NOMO-1 treated with dmso at 0.1 percent for 144 hours (cell line): ENCODE data around the gene CTBP2.
"Not testable (repeated sequence)": the region's sequence is repeated elsewhere in the genome, so short reads cannot be mapped to it uniquely, and the experiment has no call there.

Experiments used
- DNase-seq: peaks from one replicate; lab custom pipeline; 2025; ENCODE audit not compliant: unreplicated experiment; lab: John Stamatoyannopoulos, UW

The CTBP2 gene

DNA sequence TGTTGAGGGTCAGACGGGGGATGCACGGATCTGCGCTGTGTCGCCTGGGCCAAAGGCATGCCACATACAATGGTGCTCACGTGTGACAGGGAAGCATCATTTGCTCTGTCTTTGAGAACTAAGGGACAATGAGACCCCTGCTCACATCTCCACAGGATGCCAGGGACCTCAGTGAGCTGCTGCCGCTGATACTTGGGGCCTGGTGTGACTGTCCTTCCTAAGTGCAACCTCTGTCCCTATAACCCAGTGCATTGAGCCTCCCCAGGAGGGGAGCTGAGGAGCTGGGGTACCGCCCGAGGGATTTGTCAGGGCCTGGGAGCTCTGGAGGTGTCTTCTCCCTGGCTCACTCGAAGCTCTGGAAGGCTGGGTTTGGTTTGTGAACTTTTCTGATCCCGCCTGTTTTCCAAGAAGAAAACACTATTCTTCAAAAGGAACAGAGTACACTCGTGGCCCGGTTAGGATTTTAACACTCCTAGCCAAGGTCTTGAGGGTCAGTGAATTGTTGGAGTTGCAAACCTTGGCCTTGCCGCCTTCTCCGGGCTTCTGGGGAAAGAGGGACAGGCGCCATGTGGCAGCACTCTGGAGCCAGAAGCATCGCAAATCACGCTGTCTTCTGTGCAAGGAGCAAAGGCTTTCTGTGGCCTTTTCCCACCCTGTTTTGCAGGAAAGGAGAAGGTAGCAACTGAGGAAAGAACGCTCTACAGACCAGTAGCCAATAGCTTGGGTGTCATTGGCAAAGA lies 26.2 kb upstream of the CTBP2 start:
- no peak for DNase-seq

DNA sequence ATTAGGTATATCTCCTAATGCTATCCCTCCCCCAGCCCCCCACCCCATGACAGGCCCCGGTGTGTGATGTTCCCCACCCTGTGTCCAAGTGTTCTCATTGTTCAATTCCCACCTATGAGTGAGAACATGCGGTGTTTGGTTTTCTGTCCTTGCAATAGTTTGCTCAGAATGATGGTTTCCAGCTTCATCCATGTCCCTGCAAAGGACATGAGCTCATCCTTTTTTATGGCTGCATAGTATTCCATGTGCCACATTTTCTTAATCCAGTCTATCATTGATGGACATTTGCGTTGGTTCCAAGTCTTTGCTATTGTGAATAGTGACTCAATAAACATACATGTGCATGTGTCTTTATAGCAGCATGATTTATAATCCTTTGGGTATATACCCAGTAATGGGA lies 18.7 kb upstream of the CTBP2 start:
- DNase-seq = not testable (repeated sequence)

DNA sequence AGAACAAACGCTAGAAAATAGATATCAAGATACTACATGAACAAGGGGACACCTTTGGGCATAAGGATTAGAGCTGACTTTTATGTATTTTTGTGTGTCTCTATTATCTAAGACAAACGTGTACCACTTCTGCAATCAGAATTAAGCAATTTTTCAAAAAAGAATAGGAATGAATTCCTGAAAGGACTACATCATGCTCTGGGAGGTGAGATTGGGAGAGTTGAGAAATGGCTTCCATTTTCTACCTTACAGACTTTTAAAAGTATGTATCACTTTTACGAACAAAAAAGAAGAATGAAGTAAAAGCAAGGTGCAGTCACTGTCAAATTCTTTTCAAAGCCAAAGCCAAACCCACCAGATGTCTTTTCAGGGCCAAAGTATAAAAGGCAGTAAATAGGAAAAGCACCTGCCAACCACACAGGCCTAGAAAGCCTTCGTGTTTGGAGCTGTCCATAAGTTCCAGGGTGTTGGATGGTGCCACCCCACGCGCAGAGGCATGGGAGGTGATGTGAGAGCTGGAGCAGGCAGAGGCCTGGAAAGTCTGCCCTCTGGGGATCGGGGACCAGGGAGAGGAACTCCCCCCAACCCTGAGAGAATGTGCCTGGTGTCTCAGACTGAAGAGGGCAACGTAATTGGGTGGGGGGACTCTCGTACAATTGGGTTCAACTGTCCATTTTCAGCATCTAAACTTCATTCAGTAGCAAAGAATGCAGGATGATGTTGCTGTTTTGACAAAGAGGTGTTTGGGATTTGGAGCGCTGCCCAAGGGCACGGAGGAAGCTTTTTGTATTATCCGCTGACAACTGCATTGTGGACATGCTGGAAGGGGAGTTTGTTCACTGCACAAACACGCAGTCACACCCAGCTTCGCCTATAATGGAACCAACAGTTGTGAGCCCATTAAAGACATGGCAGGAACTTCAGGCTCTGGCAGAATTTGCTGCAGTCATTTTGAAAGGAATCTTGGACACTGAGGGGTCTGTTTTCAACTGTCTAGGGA lies 17.6 kb upstream of the CTBP2 start:
- DNase-seq = no peak

DNA sequence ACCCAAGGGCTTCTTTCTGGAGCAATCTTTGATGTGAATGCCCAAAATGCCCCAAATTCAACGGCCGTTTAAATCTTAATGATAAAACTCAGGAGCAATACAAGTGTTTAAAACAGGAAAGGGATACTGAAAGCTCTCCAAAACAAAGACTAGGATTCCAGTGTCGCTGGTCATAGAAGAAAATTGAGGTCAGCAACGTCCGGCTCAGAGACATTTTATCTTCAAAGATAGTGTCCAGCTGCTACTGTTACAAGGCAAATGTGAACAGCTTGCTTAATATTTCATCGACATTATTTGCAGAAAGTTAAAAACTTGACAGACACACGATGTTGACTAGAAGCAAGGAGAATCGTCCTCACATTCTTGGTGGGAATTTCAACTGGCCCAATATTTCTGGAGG lies 15.4 kb upstream of the CTBP2 start:
- DNase-seq = no peak

DNA sequence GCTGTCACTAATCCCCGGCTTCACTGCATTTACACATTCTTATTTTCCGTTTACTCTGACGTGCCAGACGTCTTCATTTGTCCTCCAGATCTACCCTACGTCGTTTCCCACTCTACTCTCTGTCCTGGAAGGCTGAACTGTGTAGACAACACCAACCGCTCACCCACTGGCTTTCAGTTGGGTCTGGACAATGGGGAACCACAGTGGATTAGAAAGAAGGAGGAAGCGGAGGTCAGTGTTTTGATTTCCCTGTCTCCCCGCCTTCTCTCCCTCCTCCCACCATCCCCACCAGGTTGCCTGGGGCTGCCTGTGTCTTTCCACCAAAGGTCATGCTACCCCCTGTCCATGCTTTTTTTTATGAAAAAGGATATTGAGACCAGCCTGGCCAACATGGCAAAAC lies 14.0 kb upstream of the CTBP2 start:
- DNase-seq = no peak

DNA sequence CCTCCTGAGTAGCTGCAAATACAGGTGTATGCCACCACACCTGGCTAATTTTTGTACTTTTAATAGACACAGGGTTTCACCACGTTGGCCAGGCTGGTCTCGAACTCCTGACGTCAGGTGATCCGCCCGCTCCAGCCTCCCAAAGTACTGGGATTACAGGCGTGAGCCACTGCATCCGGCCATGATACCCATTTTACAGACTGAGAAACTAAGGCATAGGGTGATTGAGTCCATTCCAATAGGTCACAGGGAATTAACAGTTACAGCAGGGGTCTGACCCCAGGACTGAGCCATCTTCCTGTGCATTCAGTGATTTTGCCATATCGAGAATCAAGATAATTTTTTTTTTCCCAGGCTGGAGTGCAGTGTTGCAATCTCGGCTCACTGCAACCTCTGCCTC lies 12.3 kb upstream of the CTBP2 start:
- DNase-seq = no peak

DNA sequence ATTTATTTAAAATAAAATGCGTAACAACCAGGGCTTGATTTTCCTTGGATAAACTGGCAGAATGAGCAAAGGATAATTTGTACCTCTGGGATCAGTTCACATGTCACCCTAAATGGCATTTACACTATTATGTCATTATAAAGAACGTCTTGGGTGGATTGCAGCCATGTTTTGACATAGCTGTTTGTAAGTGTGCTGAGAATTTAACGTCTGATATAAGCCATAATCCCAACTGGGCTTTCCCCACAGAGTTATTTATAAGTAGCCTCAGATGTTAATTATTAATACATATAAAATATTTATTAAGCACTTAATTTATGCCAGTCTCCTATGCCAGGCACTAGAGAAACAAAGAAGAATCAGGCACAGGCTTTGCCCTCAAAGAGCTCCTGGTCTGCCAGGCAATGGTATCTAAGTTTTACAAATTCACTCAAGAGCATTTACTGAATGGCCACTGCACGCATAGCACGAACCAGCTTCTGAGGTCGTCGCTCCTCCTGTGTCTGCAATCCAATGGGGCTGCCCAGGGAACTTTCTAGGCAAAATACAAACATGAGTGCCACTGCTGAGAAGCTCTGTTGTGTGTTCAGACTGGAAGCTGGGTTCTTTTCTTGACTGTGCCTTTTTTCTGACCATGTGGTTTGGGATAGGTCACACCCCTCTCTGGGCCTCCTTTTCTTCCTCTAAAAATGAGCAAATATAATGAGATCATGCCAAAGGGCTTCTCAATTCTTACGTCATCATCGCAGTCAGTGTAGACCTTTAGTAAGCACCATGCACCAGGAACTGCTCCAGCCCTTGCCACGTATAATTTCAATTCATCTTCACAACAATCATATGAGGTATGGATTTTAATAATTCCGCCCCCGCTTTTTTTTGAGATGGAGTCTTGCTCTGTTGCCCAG lies 11.3 kb upstream of the CTBP2 start:
- no peak for DNase-seq

DNA sequence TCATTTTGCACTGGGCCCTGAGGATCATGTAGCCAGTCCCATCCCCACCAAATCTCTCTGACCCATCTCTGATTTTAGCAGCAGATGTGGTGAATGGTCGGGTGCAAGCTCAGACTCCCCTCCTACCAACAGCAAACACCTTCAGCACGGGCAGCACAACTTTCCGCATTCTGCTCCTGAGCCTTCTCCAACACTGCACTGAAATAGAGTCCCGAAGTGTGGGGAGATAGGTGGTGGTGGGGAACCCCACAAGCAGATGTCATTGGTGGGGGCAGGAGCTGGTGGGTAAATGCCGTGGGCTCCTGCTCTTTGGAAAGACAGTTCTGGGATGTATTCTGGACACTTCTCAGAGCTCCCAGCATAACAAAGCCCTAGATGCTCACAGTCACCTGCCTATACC lies 9.6 kb upstream of the CTBP2 start:
- DNase-seq = no peak

DNA sequence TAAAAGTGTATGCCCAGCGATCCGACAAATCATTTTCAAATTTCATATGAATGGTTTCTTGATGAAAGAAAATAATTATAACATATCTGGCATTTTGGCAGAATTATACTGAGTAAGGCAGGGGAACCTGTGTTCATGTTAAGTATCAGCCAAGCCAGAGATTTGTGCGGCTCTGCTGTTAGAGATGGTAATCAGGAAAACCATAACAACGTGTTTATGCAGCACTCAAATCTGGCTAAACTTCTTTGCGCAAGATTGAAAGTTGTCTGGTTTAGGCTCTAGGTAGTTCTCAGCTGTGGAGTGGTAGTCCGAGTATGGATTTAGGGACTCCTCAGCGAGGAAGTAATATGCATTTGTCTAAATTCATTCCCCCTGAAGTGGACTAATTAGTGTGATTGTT lies 8.9 kb upstream of the CTBP2 start:
- no peak for DNase-seq

DNA sequence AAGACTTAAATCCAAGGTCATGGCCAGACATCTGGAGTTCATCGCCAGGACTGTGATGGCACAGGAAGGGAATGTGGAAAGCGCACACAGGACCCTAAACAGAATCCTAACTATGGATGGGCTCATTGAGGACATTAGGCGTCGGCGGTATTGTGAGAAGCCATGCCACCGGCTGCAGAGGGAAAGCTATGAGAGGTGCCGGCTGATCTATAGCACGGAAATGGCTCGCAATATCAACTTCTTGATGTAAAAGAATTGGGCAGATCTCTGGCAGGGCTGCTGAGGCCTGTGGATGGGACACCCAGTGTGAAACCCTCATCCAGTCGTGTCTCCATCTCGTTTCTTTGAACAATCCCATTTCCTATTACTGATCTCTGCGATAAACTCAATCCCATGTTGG lies 6.3 kb upstream of the CTBP2 start:
- no peak for DNase-seq

DNA sequence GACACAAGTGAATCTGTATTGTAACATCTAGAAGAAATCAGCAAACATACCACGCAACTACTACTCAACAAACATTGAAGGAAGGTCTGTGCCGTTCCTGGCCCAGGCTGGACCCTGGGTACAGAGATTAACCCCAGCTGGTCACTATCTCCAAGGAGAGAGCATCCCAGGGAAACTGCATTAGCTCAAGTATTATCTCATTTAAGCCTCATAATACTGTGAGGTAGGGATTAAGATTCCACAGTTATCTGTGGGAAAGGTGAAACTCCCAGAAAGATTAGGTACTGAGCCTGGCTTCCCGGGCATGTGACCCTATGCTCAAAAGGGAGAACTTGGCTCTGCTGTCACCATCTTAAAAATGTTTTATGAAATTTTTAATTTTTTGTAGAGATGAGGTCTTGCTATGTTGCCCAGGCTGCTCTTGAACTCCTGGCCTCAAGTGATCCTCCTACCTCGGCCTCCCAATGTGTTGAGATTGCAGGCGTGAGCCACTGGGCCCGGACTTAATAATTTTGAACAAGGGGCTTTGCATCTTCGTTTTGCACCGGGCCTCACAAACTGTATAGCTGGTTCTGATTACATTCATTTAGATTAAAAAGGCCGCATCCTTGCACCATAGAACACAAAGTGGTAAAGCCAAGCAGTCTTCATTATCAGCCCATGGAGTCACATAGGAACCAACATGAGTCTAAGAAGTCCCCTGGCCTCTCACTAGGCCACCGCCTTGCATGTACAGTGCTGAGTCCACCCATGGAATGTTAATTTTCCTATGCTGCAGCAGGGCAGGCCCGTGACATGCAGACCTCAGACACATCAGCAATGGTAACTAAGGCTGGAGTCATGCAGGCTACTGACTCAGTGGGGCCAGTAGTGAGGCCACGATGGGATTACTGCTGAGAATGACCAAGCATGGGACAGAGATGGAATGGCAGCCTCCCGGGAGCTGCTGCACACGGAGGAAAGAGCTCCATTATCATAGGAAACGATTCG lies 5.5 kb upstream of the CTBP2 start:
- no peak for DNase-seq

DNA sequence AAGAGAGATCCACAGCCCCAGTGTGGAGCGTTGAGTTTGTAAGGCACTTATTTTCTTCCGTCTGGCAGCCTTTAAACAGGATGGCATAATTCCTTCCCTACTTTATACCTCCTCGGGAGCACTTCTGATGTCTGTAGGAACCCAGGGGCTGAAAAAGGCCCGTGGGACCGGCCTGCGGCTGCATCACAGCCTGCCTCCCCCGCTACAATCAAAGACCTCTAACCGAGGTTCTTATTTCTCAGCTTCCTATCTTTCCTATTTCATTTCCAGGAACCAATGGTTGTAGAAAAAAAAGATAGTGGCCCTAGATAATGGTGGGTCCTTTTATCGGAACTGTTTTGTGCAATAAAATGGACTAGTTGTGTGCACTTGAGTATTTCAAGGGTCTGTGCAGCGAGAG lies 4.1 kb upstream of the CTBP2 start:
- DNase-seq = no peak

DNA sequence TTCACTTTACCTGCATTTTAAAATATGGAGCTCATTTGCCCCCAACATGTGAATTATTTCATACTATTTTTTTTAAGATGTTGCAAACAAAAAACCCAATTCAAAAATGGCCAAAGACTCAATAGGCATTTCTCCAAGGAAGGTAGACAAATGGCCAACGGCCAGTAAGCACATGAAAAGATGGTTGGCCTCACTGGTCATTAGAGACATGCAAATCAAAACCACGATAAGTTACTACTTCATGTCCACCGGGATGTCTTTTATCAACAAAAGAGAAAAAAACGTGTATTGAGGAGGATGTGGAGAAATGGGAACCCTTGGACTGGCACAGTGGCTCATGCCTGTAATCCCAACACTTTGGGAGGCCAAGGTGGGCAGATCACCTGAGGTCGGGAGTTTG lies 3.4 kb upstream of the CTBP2 start:
- no peak for DNase-seq

DNA sequence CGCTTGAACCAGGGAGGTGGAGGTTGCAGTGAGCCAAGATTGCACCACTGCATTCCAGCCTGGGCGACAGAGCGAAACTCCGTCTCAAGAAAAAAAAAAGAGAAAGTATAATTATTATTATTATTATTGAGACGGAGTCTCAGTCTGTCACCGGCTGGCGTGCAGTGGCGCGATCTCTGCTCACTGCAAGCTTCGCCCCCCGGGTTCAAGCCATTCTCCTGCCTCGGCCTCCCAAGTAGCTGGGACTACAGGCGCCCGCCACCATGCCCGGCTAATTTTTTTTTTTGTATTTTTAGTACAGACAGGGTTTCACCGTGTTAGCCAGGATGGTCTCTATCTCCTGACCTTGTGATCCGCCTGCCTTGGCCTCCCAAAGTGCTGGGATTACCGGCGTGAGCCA lies 2.9 kb upstream of the CTBP2 start:
- DNase-seq = not testable (repeated sequence)

DNA sequence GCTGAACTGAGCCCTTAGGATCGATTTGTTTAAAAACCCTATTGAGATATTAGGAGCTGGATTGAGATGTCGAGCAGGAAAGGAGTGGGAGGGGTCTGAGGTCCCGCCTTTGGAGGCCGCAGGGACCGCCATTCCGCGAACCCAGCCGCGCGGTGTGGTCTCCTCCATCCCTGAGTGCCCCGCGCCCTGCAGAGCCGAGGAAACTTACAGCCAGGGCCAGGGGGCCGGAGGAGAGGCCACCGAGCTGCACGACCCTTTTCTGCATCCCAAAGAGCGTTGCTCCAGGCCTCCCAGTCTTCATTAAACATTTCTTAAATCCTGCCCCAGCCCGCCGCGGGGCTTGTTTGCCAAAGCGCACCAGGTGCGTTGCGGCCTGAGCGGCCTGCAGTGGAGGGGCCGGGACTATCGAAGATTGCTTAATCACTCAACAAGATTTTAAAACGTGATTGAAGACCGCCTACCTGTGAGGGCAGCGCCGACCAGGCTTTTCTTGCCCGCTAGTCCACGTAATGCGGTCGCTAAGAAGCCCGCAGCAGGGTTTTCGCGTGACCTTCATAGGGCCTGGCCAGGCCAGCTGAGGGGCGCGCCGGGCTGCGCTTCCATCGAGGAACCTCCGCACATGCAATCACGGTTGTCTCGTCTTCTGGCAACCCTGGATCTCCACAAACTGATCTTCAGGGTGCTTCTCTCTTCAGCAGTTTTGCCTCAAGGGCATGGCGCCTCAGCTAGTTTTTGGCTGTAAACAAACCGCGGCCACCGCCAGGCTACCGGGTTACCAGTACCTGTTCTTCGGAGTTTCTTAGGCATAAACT lies 2.0 kb upstream of the CTBP2 start:
- no peak for DNase-seq

DNA sequence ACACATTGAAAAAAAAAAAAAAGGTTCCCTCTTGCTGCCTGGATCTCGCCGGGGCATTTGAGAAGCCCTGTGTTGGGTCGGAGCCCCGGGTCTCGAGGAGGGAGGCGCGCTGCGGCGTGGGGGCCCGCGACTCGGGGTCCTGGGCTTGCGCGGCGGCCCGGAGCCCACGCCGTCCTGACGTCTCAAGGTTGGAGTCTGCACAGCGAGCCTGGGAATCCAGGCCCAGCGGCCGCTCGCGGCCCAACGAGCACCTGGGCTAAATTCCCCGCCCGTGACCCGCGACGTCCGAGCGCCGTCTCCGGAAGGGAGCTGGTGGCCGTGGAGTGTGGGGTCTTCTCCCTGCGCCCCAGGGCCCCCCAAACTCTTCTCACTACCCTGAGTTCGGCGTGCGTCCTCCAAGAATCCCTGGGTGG lies 1.4 kb upstream of the CTBP2 start:
- DNase-seq = no peak

DNA sequence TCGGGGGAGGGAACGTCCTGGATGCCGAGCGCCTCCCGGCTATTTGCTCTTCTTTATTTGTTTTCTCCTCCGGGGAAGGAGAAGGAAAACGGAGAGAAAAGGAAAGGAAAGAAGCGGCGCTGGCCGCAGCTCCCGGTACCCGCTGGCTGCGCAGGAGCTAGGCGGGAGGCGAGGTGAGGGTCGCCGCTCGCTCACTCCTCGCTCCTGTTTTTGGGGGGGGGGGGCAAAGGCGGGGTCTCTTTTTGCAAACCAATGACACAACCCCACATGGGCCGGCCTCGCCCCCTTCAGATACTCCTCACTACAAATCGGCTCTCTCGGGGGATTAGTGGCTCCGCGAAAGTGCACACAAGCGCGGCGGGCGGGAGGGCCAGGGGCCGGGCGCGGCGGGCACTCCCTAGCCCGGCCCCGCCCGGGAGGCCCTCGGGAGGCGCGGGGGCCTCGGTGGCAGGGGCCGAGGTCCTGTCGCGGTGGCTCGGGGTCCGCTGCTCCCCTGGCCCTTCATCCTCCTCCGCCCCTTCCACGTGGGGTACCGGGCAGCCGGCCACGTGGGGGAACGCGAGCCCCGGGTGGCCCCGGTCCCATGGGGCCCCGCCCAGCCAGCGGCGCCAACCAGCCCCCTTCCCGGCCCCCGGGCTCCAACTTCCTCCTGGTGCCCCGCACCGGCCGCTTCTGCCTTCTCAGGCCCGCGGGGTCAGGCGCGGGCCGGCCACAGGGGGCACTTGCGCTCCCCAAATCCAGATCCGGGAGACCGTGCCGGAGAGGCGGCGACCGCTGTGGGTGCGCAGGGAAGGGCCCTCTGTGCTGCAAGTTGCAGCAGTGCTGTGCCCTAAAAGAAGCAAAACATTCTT lies 718 bp upstream of the CTBP2 start:
- peak; percentile 79 for DNase-seq

DNA sequence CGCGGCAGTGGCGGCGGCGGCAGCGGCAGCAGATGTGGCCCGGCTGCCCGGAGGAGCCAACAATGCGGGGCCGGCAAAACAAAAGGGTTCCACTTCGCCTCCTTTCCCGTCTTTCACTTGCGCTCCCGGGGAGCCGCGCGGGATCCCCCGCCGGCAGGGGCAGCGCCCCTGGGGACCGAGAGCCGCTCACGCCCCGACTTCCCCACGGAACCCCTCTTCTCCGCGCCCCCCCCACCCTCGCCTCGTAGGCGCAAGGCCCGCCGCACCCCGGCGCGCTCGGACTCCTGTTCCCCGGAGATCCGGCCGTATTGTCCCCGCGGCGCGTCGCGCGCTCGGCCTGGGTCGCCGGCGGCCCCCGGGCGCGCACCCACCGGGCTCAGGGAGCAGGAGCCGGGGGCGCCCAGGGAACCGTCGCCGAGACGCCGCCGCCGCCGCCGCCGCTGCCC lies 854 bp downstream of the CTBP2 start:
- DNase-seq = no peak
